Natural killer cell (primary cell): Measurements from ENCODE around the gene ERBIN. TPM values are rescaled to one million over a fixed set of nuclear protein-coding genes. Genes with fewer than 3 reads are reported as not detected.

ENCODE experiments used
- ATAC-seq, 3 donors: fragments of 150-1000 bp in 2 of 3; fragments of 200-7000 bp in 1 of 3; cut with Tn5 transposase; 1 replicate in 1 of 3; 2 replicates in 2 of 3; pipeline ENCODE4 v1.10.0; 2021; ENCODE audit warnings: mild to moderate bottlenecking in 2 of 3, moderate library complexity in 2 of 3
- DNase-seq, 2 donors: peaks; one replicate each; pipeline versions ENCODE4 v3.0.0 to v3.0.0-alpha.2; 2013 to 2021; ENCODE audit warnings: mixed read lengths in 1 of 2
- H3K27ac ChIP-seq: one replicate; pipeline ENCODE4 v1.5.1; 2013; ENCODE audit warnings: mild to moderate bottlenecking, low read length
- H3K27me3 ChIP-seq: one replicate; pipeline ENCODE4 v1.6.1; 2013; ENCODE audit warnings: low read length; ENCODE audit not compliant: control insufficient read depth, insufficient read depth
- H3K36me3 ChIP-seq: one replicate; pipeline ENCODE4 v1.6.1; 2013; ENCODE audit warnings: low read length; ENCODE audit not compliant: control insufficient read depth, insufficient read depth
- H3K4me1 ChIP-seq: one replicate; pipeline ENCODE4 v1.6.1; 2013; ENCODE audit warnings: low read length; ENCODE audit not compliant: control insufficient read depth, insufficient read depth
- H3K4me3 ChIP-seq: one replicate; pipeline ENCODE4 v1.5.1; 2013; ENCODE audit warnings: low read length
- H3K9me3 ChIP-seq: one replicate; pipeline ENCODE4 v1.6.1; 2013; ENCODE audit warnings: low read length; ENCODE audit not compliant: control insufficient read depth, insufficient read depth
- H3K27ac Mint-ChIP-seq, 2 donors: one replicate each; pipeline ENCODE4 v1.8.0; 2022; ENCODE audit warnings: mild to moderate bottlenecking in 2 of 2, mixed read lengths in 2 of 2, moderate library complexity in 1 of 2
- H3K27me3 Mint-ChIP-seq, 2 donors: one replicate each; pipeline ENCODE4 v1.8.0; 2022; ENCODE audit warnings: low read depth in 2 of 2, mixed read lengths in 2 of 2
- H3K36me3 Mint-ChIP-seq: one replicate; pipeline ENCODE4 v1.8.0; 2022; ENCODE audit warnings: mixed read lengths
- H3K4me1 Mint-ChIP-seq, 2 donors: one replicate each; pipeline ENCODE4 v1.8.0; 2022; ENCODE audit warnings: mixed read lengths in 2 of 2
- H3K4me3 Mint-ChIP-seq: one replicate; pipeline ENCODE4 v1.8.0; 2022; ENCODE audit warnings: mild to moderate bottlenecking, moderate library complexity, mixed read lengths
- H3K9me3 Mint-ChIP-seq, 2 donors: one replicate each; pipeline ENCODE4 v1.8.0; 2022; ENCODE audit warnings: mixed read lengths in 2 of 2
- WGBS: methylation state at CpG from one replicate; pipeline ENCODE4 v1.1.7; 2013; ENCODE audit warnings: missing lambda C conversion rate; ENCODE audit not compliant: insufficient coverage; 5-methylcytosine and 5-hydroxymethylcytosine counted together
- intact Hi-C: fragments of 100-400 bp; cut with micrococcal nuclease; formaldehyde crosslinking; loops from one replicate; pipeline ENCODE4 v1.14.2; 2022
- total RNA-seq, 4 donors: library from RNA; stranded (reverse); fragments of 120-200 nt in 1 of 4; gene quantifications; one replicate each; pipeline versions ENCODE4 v1.2.3 to v1.2.4, GENCODE V29; 2013 to 2022
- TF ChIP-seq, protein P1 (sequence below): fragments of 200-600 bp; IDR thresholded peaks from one replicate; pipeline ENCODE4 v1.8.0; 2022; ENCODE audit warnings: antibody characterized with exemption

ERBIN gene
- total RNA-seq, 3 donors from 2014 or later (not counting 1 experiment from before 2014, with no cell fraction given), result 153 to 171 (median 166) TPM

DNA sequence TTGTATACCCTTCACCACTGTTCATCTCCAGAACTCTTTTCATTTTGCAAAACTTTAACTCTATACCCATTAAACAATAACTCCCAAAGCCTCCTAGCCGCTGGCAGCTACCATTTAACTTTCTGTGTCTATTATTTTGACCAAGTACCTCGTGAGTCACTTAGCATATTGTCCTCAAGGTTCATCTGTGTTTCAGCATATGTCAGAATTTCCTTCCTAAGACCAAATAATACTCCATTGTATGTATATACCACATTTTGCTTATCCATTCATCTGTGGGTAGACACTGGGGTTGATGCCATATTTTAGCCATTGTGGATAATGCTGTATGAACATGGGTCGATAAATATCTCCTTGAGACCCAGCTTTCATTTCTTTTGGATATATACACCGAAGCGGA lies 17.4 kb downstream of the ERBIN start:
- H3K36me3 ChIP-seq, result no peaks in the 10 kb centered on the region
- no peaks in the 10 kb centered on the region for H3K27me3 ChIP-seq
- Mint-ChIP-seq H3K4me3 (no peak overlapping the region), H3K4me1 (peaks cover 41 to 58% of the 10 kb centered on the region in 2 donors), H3K27ac (peak overlapping the region; percentile 71 to 76), H3K36me3 (no peaks in the 10 kb centered on the region), H3K27me3 (no peaks in the 10 kb centered on the region), H3K9me3 (no peaks in the 10 kb centered on the region)
- intact Hi-C loops, result no loop called here
- no peak overlapping the region for H3K4me3 ChIP-seq
- no peak overlapping the region for H3K27ac ChIP-seq
- DNase-seq, result no peak
- TF ChIP-seq, protein P1, sequence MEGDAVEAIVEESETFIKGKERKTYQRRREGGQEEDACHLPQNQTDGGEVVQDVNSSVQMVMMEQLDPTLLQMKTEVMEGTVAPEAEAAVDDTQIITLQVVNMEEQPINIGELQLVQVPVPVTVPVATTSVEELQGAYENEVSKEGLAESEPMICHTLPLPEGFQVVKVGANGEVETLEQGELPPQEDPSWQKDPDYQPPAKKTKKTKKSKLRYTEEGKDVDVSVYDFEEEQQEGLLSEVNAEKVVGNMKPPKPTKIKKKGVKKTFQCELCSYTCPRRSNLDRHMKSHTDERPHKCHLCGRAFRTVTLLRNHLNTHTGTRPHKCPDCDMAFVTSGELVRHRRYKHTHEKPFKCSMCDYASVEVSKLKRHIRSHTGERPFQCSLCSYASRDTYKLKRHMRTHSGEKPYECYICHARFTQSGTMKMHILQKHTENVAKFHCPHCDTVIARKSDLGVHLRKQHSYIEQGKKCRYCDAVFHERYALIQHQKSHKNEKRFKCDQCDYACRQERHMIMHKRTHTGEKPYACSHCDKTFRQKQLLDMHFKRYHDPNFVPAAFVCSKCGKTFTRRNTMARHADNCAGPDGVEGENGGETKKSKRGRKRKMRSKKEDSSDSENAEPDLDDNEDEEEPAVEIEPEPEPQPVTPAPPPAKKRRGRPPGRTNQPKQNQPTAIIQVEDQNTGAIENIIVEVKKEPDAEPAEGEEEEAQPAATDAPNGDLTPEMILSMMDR, result no peak
- 97% methylated on average over 3 of the region's 5 CpGs for WGBS
- ATAC-seq, result no peak
- H3K9me3 ChIP-seq, result no peaks in the 10 kb centered on the region
- peaks cover 8% of the 10 kb centered on the region for H3K4me1 ChIP-seq

DNA sequence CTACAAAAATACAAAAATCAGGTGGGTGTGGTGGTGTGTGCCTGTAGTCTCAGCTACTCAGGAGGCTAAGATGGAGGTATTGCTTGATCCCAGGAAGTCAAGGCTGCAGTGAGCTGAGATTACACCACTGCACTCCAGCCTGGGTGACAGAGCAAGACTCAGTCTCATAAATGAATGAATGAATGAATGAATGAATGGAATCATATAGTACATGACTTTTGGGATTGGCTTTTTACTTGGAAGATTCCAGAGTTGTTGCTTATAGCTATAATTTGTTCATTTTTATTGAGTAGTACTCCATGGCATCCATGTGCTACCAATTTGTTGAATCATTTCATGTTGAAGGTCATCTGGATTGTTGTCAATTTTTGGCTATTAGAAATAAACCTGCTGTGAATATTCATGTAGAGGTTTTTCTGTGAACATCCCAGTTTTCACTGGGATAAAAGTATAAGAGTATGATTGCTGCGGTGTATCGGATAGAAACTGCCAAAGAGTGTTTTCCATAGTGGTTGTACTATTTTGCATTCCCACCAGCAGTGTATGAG lies 19.9 kb downstream of the ERBIN start:
- no peak for DNase-seq
- Mint-ChIP-seq H3K27ac (peak overlapping the region; percentile 58 to 78), H3K9me3 (no peaks in the 10 kb centered on the region), H3K4me1 (peaks cover 54 to 69% of the 10 kb centered on the region in 2 donors), H3K4me3 (no peak overlapping the region), H3K27me3 (no peaks in the 10 kb centered on the region), H3K36me3 (no peaks in the 10 kb centered on the region)
- Histone ChIP-seq H3K27ac (no peak overlapping the region), H3K36me3 (no peaks in the 10 kb centered on the region), H3K9me3 (no peaks in the 10 kb centered on the region), H3K27me3 (no peaks in the 10 kb centered on the region), H3K4me1 (peaks cover 10% of the 10 kb centered on the region), H3K4me3 (no peak overlapping the region)
- intact Hi-C loops, result no loop called here
- TF ChIP-seq, protein P1, result no peak
- 96% methylated on average over 2 of the region's 2 CpGs for WGBS
- ATAC-seq, result no peak

DNA sequence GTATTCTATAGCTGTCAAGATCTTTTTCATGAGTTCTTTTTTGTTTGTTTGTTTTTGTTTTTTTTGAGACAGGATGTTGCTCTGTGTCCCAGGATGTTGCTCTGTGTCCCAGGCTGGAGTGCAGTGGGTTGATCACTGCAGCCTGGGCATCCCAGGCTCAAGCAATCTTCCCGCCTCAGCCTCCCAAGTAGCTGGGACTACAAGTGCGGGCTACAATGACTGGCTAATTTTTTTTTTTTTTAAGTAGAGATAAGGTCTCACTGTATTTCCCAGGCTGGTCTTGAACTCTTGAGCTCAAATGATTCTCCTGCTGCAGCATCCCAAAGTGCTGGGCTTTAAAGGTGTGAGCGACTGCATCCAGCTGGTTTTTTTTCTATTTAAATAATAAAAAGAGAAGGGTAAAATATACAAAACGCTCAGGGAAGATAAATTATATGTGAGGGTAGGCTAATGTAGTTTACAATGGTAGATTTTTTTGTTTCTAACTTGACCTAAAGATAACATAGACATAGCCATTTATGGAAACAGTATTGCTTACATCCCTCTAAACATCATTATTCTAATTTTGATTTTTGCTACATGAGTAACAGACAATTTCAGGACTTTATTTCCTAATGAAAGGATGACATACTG lies 21.9 kb downstream of the ERBIN start:
- peaks cover 11% of the 10 kb centered on the region for H3K4me1 ChIP-seq
- WGBS, result 97% methylated on average over 3 of the region's 4 CpGs
- intact Hi-C loops, result no loop called here
- H3K4me3 ChIP-seq, result no peak overlapping the region
- H3K4me1 Mint-ChIP-seq, result peaks cover 59 to 60% of the 10 kb centered on the region in 2 donors
- no peak overlapping the region for H3K27ac Mint-ChIP-seq
- no peak overlapping the region for H3K27ac ChIP-seq
- H3K27me3 Mint-ChIP-seq, result no peaks in the 10 kb centered on the region
- H3K4me3 Mint-ChIP-seq, result no peak overlapping the region
- TF ChIP-seq, protein P1, result no peak
- ATAC-seq (no peak), DNase-seq (no peak)
- no peaks in the 10 kb centered on the region for H3K27me3 ChIP-seq
- H3K36me3 Mint-ChIP-seq, result no peaks in the 10 kb centered on the region
- no peaks in the 10 kb centered on the region for H3K9me3 ChIP-seq
- peaks cover 2% of the 10 kb centered on the region for H3K36me3 ChIP-seq
- H3K9me3 Mint-ChIP-seq, result no peaks in the 10 kb centered on the region

DNA sequence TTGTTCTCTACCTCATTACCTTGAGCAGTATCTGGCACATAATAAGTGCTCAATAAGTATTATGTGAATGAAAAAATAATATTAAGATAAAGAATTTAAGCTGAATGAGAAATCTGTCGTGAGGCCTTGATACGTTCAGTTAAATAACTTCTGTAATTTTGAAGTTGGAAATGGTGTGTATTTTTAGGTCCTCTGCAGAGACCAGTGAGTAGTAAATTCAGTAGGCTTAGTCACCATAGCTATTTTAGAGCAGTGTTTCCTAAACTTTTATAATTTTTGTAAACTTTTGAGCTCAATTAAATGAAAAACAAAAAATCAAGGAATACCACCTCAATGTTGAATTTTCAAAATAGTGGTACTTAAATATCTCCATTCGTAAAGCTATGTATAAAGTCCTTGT lies 25.0 kb downstream of the ERBIN start:
- Histone ChIP-seq H3K4me1 (peaks cover 11% of the 10 kb centered on the region), H3K9me3 (no peaks in the 10 kb centered on the region), H3K27me3 (no peaks in the 10 kb centered on the region), H3K36me3 (peaks cover 2% of the 10 kb centered on the region), H3K4me3 (no peak overlapping the region), H3K27ac (no peak overlapping the region)
- DNase-seq, result no peak
- TF ChIP-seq, protein P1, result no peak
- Mint-ChIP-seq H3K27me3 (no peaks in the 10 kb centered on the region), H3K4me1 (peaks cover 54 to 56% of the 10 kb centered on the region in 2 donors), H3K27ac (peak overlapping the region; percentile 57 to 73), H3K4me3 (no peak overlapping the region), H3K36me3 (no peaks in the 10 kb centered on the region), H3K9me3 (no peaks in the 10 kb centered on the region)
- intact Hi-C loops, result no loop called here
- ATAC-seq, result no peak
- WGBS, result 93% methylated on average over 2 of the region's 3 CpGs
